ENCODE data around the gene NCAPH2. TPM values are rescaled to one million over a fixed set of nuclear protein-coding genes. Genes with fewer than 3 reads are reported as not detected.
A peak's percentile ranks its signal among the peaks of the same experiment; 100 is the strongest.

NCAPH2 gene
- total and polyA plus RNA-seq, 2 experiments from 2014 or later: 50.3 to 59.4 TPM

GRCh38 chr22:50523806-50524675 lies 16.0 kb downstream of the NCAPH2 start:
- Histone ChIP-seq H3K36me3 (peaks cover 12% of the 10 kb centered on the region), H3K4me1 (ENCODE audit: low read depth) (peaks cover 10% of the 10 kb centered on the region), H3K27ac (no peak overlapping the region), H3K4me3 (peak overlapping the region; percentile 63), H3K27me3 (no peaks in the 10 kb centered on the region), H3K9me3 (ENCODE audit: low read depth) (no peaks in the 10 kb centered on the region)
- DNase-seq (ENCODE audit: low read depth in 1 of 2, low spot score in 1 of 2): no peak
- TF ChIP-seq CTCF (IDR thresholded peaks at IDR 0.05; ENCODE audit: low read depth, low read length): no peak

GRCh38 chr22:50524676-50525103 lies 16.7 kb downstream of the NCAPH2 start:
- peak overlapping the region; percentile 63 for H3K4me3 ChIP-seq
- peaks cover 4% of the 10 kb centered on the region for H3K27me3 ChIP-seq
- peak overlapping the region; percentile 77 for H3K27ac ChIP-seq
- peaks cover 9% of the 10 kb centered on the region for H3K36me3 ChIP-seq
- TF ChIP-seq CTCF (IDR thresholded peaks at IDR 0.05; ENCODE audit: low read depth, low read length): no peak
- peaks cover 10% of the 10 kb centered on the region for H3K4me1 ChIP-seq (ENCODE audit: low read depth)
- no peak for DNase-seq (ENCODE audit: low read depth in 1 of 2, low spot score in 1 of 2)
- H3K9me3 ChIP-seq (ENCODE audit: low read depth): no peaks in the 10 kb centered on the region

GRCh38 chr22:50525104-50525857 lies 17.3 kb downstream of the NCAPH2 start, which contains the start of gene SCO2:
Gene SCO2 (minus strand): TSS chr22:50525598. CDS start chr22:50524411, 1,187 bp downstream.
- TF ChIP-seq CTCF (IDR thresholded peaks at IDR 0.05; ENCODE audit: low read depth, low read length): peak; percentile 45
- peak within 1 kb of the TSS; percentile 80 for H3K27ac ChIP-seq
- peaks cover 9% of the 10 kb centered on the region for H3K36me3 ChIP-seq
- H3K4me3 ChIP-seq: peak within 1 kb of the TSS; percentile 63
- peak; percentile 98 to 99 for DNase-seq (ENCODE audit: low read depth in 1 of 2, low spot score in 1 of 2)
- H3K9me3 ChIP-seq (ENCODE audit: low read depth): no peaks in the 10 kb centered on the region
- H3K4me1 ChIP-seq (ENCODE audit: low read depth): peaks cover 10% of the 10 kb centered on the region
- peaks cover 10% of the 10 kb centered on the region for H3K27me3 ChIP-seq

- peaks cover 15% of the 10 kb centered on the region for H3K27me3 ChIP-seq
- H3K36me3 ChIP-seq: peaks cover 9% of the 10 kb centered on the region
- no peak for DNase-seq (ENCODE audit: low read depth in 1 of 2, low spot score in 1 of 2)
These were observed 17.8 kb downstream of the NCAPH2 start for GRCh38 chr22:50525858-50526107.

More at GRCh38 chr22:50525858-50526107, 17.8 kb downstream of the NCAPH2 start:
- peak overlapping the region; percentile 63 for H3K4me3 ChIP-seq
- peaks cover 10% of the 10 kb centered on the region for H3K4me1 ChIP-seq (ENCODE audit: low read depth)
- TF ChIP-seq CTCF (IDR thresholded peaks at IDR 0.05; ENCODE audit: low read depth, low read length): no peak
- peak overlapping the region; percentile 80 for H3K27ac ChIP-seq
- no peaks in the 10 kb centered on the region for H3K9me3 ChIP-seq (ENCODE audit: low read depth)
